CD4-positive, alpha-beta memory T cell (primary cell): ENCODE measurements around the gene CHI3L1. TPM values are rescaled to one million over a fixed set of nuclear protein-coding genes. Genes with fewer than 3 reads are reported as not detected.

Source experiments
- CTCF ChIA-PET: fragments of 350-600 bp; sonication (Branson Sonifier 250); formaldehyde crosslinking; loops from one replicate; lab custom pipeline; 2021; ENCODE audit warnings: inconsistent platforms; ENCODE audit not compliant: partially characterized antibody; lab: Charles Lee
- POLR2A ChIA-PET: fragments of 350-600 bp; sonication (Branson Sonifier 250); formaldehyde crosslinking; loops from one replicate; lab custom pipeline; 2021; ENCODE audit not compliant: partially characterized antibody; lab: Charles Lee
- DNase-seq, 5 donors: peaks; one replicate each; pipeline versions ENCODE4 v3.0.0 to v3.0.0-alpha.2; 2020 to 2022; ENCODE audit warnings: mixed read lengths in 1 of 5
- H3K27ac ChIP-seq: one replicate; pipeline ENCODE4 v1.7.0; 2013; ENCODE audit warnings: low read depth, low read length
- H3K27me3 ChIP-seq: 2 replicates; pipeline ENCODE4 v1.7.0; 2013; ENCODE audit warnings: mild to moderate bottlenecking, low read length, moderate library complexity; ENCODE audit not compliant: insufficient read depth
- H3K36me3 ChIP-seq: 2 replicates; pipeline ENCODE4 v1.7.0; 2013; ENCODE audit warnings: mild to moderate bottlenecking, low read length, moderate library complexity; ENCODE audit not compliant: insufficient read depth
- H3K4me1 ChIP-seq: 2 replicates; pipeline ENCODE4 v1.7.0; 2013; ENCODE audit warnings: mild to moderate bottlenecking, low read length, moderate library complexity; ENCODE audit not compliant: insufficient read depth
- H3K4me3 ChIP-seq, 2 donors: one replicate each; pipeline ENCODE4 v1.7.0; 2013; ENCODE audit warnings: low read length in 2 of 2, mild to moderate bottlenecking in 1 of 2
- H3K9me3 ChIP-seq, 2 donors: one replicate each; pipeline ENCODE4 v1.7.0; 2013; ENCODE audit warnings: low read length in 2 of 2, control low read depth in 1 of 2; ENCODE audit not compliant: control insufficient read depth in 1 of 2
- H3K27ac Mint-ChIP-seq, 7 donors: one replicate each; pipeline ENCODE4 v1.8.0; 2020 to 2021; ENCODE audit warnings: mixed read lengths in 7 of 7, mild to moderate bottlenecking in 6 of 7, inconsistent platforms in 3 of 7, moderate library complexity in 3 of 7
- H3K27me3 Mint-ChIP-seq, 2 donors: one replicate each; pipeline ENCODE4 v1.8.0; 2020 to 2021; ENCODE audit warnings: mixed read lengths in 2 of 2
- H3K36me3 Mint-ChIP-seq, 2 donors: one replicate each; pipeline ENCODE4 v1.8.0; 2020 to 2021; ENCODE audit warnings: mixed read lengths in 2 of 2, inconsistent platforms in 1 of 2, mild to moderate bottlenecking in 1 of 2
- H3K4me1 Mint-ChIP-seq, 4 donors: one replicate each; pipeline ENCODE4 v1.8.0; 2020 to 2021; ENCODE audit warnings: mixed read lengths in 4 of 4, mild to moderate bottlenecking in 1 of 4
- H3K4me3 Mint-ChIP-seq, 8 donors: one replicate each; pipeline ENCODE4 v1.8.0; 2020 to 2021; ENCODE audit warnings: mixed read lengths in 8 of 8, mild to moderate bottlenecking in 7 of 8, moderate library complexity in 6 of 8, inconsistent platforms in 3 of 8
- H3K9me3 Mint-ChIP-seq, 8 donors: one replicate each; pipeline ENCODE4 v1.8.0; 2020 to 2021; ENCODE audit warnings: mixed read lengths in 8 of 8, mild to moderate bottlenecking in 5 of 8, inconsistent platforms in 3 of 8, moderate library complexity in 1 of 8
- intact Hi-C: fragments of 100-400 bp; cut with micrococcal nuclease; formaldehyde crosslinking; loops from one replicate; pipeline ENCODE4 v1.15.1; 2023
- polyA plus RNA-seq, 2 donors: library from polyadenylated mRNA; unstranded; fragments of 300-500 nt; fragmentation: Illumina TruSeq; gene quantifications; one replicate each; pipeline ENCODE4 v1.2.3, GENCODE V29; 2021
- total RNA-seq, 2 experiments: library from RNA; stranded (reverse); gene quantifications; one replicate each; pipeline ENCODE4 v1.2.3, GENCODE V29; 2021

CHI3L1 gene
- total and polyA plus RNA-seq, 4 experiments from 2014 or later: 5.2 to 5.7 TPM; not detected in 2

DNA sequence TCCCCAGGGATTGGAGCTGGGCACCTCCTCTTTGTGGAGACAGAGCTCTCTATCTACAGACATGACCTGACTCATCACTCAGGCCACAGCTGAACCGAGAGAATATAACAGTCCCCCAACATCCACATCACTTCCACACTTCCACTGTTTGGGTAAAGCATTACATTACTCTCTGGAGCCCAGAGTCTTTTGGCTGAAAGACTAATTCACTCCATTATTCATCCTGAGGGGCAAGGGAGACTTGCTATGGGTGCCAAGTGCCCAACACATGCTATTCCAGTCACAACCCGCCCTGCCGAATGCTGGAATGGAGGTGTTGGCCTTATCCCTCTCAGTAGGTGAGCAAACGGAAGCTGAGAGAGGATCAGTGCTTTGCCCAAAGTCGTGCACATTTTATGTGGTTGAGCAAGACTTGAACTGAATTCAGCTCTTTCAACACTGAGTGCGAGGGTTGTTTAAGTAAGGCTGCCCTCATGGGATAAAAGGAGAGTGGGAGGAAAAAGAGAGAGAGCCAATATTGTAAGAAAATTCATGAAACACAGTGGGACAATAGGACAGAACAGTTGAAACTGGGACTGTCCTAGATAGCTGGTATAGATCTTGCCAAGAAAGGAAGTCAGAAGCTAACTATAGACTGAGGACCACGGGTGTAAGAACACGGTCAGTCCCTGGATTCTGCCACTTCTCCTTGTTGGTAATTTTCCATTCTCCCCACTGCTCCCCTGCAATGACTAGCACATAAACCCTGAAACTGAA lies 13.5 kb upstream of the CHI3L1 start:
- H3K4me3 Mint-ChIP-seq: no peak overlapping the region

GRCh38 chr1:203199481-203199815 lies 12.9 kb upstream of the CHI3L1 start:
- Histone ChIP-seq H3K27me3 (no peaks in the 10 kb centered on the region), H3K9me3 (no peaks in the 10 kb centered on the region), H3K27ac (no peak overlapping the region), H3K36me3 (no peaks in the 10 kb centered on the region), H3K4me1 (no peaks in the 10 kb centered on the region), H3K4me3 (no peak overlapping the region)
- intact Hi-C loops: no loop called here
- peaks cover 21 to 32% of the 10 kb centered on the region in 2 donors for H3K27me3 Mint-ChIP-seq
- DNase-seq: no peak
- ChIA-PET POLR2A (no interaction called here), CTCF (interaction anchor here (1.4 to 2.2 kb wide), 2 partner anchors 17 to 160 kb away, joined by 3 to 11 read pairs; no protein-coding TSS in a partner anchor)
- H3K4me1 Mint-ChIP-seq: no peaks in the 10 kb centered on the region
- H3K36me3 Mint-ChIP-seq: no peaks in the 10 kb centered on the region
- no peak overlapping the region for H3K4me3 Mint-ChIP-seq
- H3K9me3 Mint-ChIP-seq: peaks cover 0 to 2% (median 0%) of the 10 kb centered on the region in 8 donors
- no peak overlapping the region for H3K27ac Mint-ChIP-seq

More for the DNA sequence above, 13.5 kb upstream of the CHI3L1 start:
- H3K27me3 Mint-ChIP-seq: peaks cover 21 to 32% of the 10 kb centered on the region in 2 donors
- Histone ChIP-seq H3K4me3 (no peak overlapping the region), H3K9me3 (no peaks in the 10 kb centered on the region), H3K4me1 (no peaks in the 10 kb centered on the region), H3K27ac (no peak overlapping the region), H3K27me3 (no peaks in the 10 kb centered on the region), H3K36me3 (no peaks in the 10 kb centered on the region)
- intact Hi-C loops: no loop called here
- no peak for DNase-seq
- H3K9me3 Mint-ChIP-seq: peaks cover 0 to 2% (median 0%) of the 10 kb centered on the region in 8 donors
- H3K4me1 Mint-ChIP-seq: no peaks in the 10 kb centered on the region
- ChIA-PET CTCF (interaction anchor here (1.4 to 2.2 kb wide), 2 partner anchors 16 to 161 kb away, joined by 3 to 11 read pairs; no protein-coding TSS in a partner anchor), POLR2A (no interaction called here)
- H3K27ac Mint-ChIP-seq: no peak overlapping the region
- H3K36me3 Mint-ChIP-seq: no peaks in the 10 kb centered on the region

DNA sequence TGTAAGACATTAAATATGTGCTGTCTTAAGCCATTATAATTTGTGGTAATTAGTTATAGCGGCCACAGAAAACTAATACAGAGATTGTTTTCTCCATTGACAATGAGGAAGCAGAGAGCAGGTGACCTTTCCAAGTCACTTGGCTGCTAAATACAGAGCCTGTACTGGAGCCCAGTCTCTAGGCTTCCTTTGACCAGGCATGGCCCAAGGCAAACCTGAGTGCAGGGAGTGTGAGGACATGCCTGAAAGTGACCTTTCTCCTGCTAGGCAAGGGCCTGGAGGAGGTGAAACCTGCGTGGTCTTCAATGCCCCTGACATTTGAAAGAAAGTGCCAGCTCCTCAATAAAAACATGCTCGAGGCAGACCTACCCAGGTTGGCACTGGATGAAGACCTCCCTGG lies 12.5 kb upstream of the CHI3L1 start:
- intact Hi-C loops: no loop called here
- H3K4me3 ChIP-seq: no peak overlapping the region
- DNase-seq: no peak
- Mint-ChIP-seq H3K4me1 (no peaks in the 10 kb centered on the region), H3K27me3 (peaks cover 21 to 32% of the 10 kb centered on the region in 2 donors), H3K9me3 (peaks cover 0 to 2% (median 0%) of the 10 kb centered on the region in 8 donors), H3K4me3 (no peak overlapping the region), H3K27ac (no peak overlapping the region), H3K36me3 (no peaks in the 10 kb centered on the region)
- H3K27ac ChIP-seq: no peak overlapping the region
- H3K27me3 ChIP-seq: no peaks in the 10 kb centered on the region
- H3K4me1 ChIP-seq: no peaks in the 10 kb centered on the region
- no peaks in the 10 kb centered on the region for H3K9me3 ChIP-seq
- no peaks in the 10 kb centered on the region for H3K36me3 ChIP-seq
- POLR2A ChIA-PET: no interaction called here
- CTCF ChIA-PET: interaction anchor here (2.2 kb wide), 1 partner anchor 17 kb away, joined by 11 read pairs; no protein-coding TSS in a partner anchor

DNA sequence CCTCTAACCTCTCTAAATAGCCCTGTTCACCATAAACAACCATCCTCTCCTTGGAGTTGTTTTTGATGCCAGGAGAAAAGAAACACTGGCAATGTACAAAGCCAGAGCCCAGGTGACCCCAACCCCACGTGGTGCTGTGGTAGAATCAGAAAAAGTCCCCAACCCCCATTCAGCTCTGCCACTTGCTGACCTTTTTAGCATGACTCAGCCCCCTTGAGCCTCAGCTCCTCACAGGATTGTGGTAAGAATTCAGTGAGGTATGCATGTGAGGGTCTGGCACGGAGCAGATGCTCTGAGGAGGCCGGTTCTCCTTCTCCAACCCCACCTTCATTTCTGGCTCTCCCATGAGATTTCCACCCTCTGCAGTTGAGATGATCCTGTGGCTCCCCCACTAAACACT lies 11.1 kb upstream of the CHI3L1 start:
- Mint-ChIP-seq H3K27ac (no peak overlapping the region), H3K4me1 (no peaks in the 10 kb centered on the region), H3K4me3 (no peak overlapping the region), H3K9me3 (peaks cover 0 to 2% (median 0%) of the 10 kb centered on the region in 8 donors), H3K27me3 (peaks cover 18 to 23% of the 10 kb centered on the region in 2 donors), H3K36me3 (no peaks in the 10 kb centered on the region)
- Histone ChIP-seq H3K27ac (no peak overlapping the region), H3K4me3 (no peak overlapping the region), H3K9me3 (no peaks in the 10 kb centered on the region), H3K27me3 (no peaks in the 10 kb centered on the region), H3K36me3 (no peaks in the 10 kb centered on the region), H3K4me1 (no peaks in the 10 kb centered on the region)
- POLR2A ChIA-PET: no interaction called here
- CTCF ChIA-PET: interaction anchor here (0.5 kb wide), 1 partner anchor 178 kb away, joined by 3 read pairs; no protein-coding TSS in a partner anchor
- DNase-seq: no peak
- intact Hi-C loops: no loop called here

- DNase-seq: no peak
- Mint-ChIP-seq H3K27me3 (peaks cover 15 to 21% of the 10 kb centered on the region in 2 donors), H3K4me3 (no peak overlapping the region), H3K36me3 (no peaks in the 10 kb centered on the region), H3K4me1 (no peaks in the 10 kb centered on the region), H3K27ac (no peak overlapping the region), H3K9me3 (peaks cover 0 to 2% (median 0%) of the 10 kb centered on the region in 8 donors)
- Histone ChIP-seq H3K36me3 (no peaks in the 10 kb centered on the region), H3K4me1 (no peaks in the 10 kb centered on the region), H3K9me3 (no peaks in the 10 kb centered on the region), H3K27me3 (no peaks in the 10 kb centered on the region), H3K4me3 (no peak overlapping the region), H3K27ac (no peak overlapping the region)
- intact Hi-C loops: no loop called here
- CTCF ChIA-PET: interaction anchor here (0.6 kb wide), 1 partner anchor 619 kb away, joined by 3 read pairs; no protein-coding TSS in a partner anchor
- POLR2A ChIA-PET: no interaction called here
Observed at GRCh38 chr1:203196371-203196770, 9.9 kb upstream of the CHI3L1 start.

GRCh38 chr1:203190949-203191348 lies 4.4 kb upstream of the CHI3L1 start:
- no peak for DNase-seq
- Histone ChIP-seq H3K9me3 (no peaks in the 10 kb centered on the region), H3K36me3 (no peaks in the 10 kb centered on the region), H3K4me3 (no peak overlapping the region), H3K27ac (no peak overlapping the region), H3K4me1 (no peaks in the 10 kb centered on the region), H3K27me3 (no peaks in the 10 kb centered on the region)
- Mint-ChIP-seq H3K27me3 (peaks cover 0 to 8% of the 10 kb centered on the region in 2 donors), H3K9me3 (peaks cover 0 to 2% (median 0%) of the 10 kb centered on the region in 8 donors), H3K36me3 (no peaks in the 10 kb centered on the region), H3K4me1 (no peaks in the 10 kb centered on the region), H3K27ac (no peak overlapping the region), H3K4me3 (no peak overlapping the region)
- intact Hi-C loops: no loop called here
- ChIA-PET CTCF (no interaction called here), POLR2A (no interaction called here)

- no peak overlapping the region for H3K27ac Mint-ChIP-seq
- no peak overlapping the region for H3K4me3 ChIP-seq
- H3K36me3 Mint-ChIP-seq: no peaks in the 10 kb centered on the region
- H3K4me1 ChIP-seq: no peaks in the 10 kb centered on the region
- POLR2A ChIA-PET: no interaction called here
- CTCF ChIA-PET: no interaction called here
- intact Hi-C loops: no loop called here
- no peak overlapping the region for H3K4me3 Mint-ChIP-seq
- H3K9me3 ChIP-seq: no peaks in the 10 kb centered on the region
- H3K36me3 ChIP-seq: no peaks in the 10 kb centered on the region
- H3K27ac ChIP-seq: no peak overlapping the region
- no peaks in the 10 kb centered on the region for H3K4me1 Mint-ChIP-seq
- H3K27me3 Mint-ChIP-seq: peaks cover 0 to 4% of the 10 kb centered on the region in 2 donors
- peaks cover 0 to 2% (median 0%) of the 10 kb centered on the region in 8 donors for H3K9me3 Mint-ChIP-seq
- DNase-seq: no peak
- no peaks in the 10 kb centered on the region for H3K27me3 ChIP-seq
Observed at GRCh38 chr1:203189951-203190352, 3.4 kb upstream of the CHI3L1 start.
